Suprapubic skin (tissue), 4 donors: Measurements from ENCODE around the gene RERE.

Experiments used
- EP300 ChIP-seq: sonication (generic); formaldehyde crosslinking; IDR thresholded peaks from one replicate; pipeline ENCODE4 v1.6.1; 2017; ENCODE audit warnings: antibody characterized with exemption
- POLR2A ChIP-seq, 2 donors: fragments of 450-650 bp; IDR thresholded peaks; one replicate each; pipeline ENCODE4 v1.6.1; 2017; ENCODE audit warnings: antibody characterized with exemption in 2 of 2, mild to moderate bottlenecking in 2 of 2, moderate library complexity in 2 of 2
- POLR2AphosphoS5 ChIP-seq, 3 donors: sonication (generic); formaldehyde crosslinking; IDR thresholded peaks; one replicate each; pipeline ENCODE4 v1.6.1; 2017; ENCODE audit warnings: antibody characterized with exemption in 3 of 3
- TF ChIP-seq, protein P1 (sequence below), 2 donors: fragments of 200-600 bp in 1 of 2; fragments of 450-650 bp in 1 of 2; sonication (generic) in 1 of 2; IDR thresholded peaks; one replicate each; pipeline ENCODE4 v1.5.1; 2016 to 2019; ENCODE audit warnings: antibody characterized with exemption in 2 of 2, mild to moderate bottlenecking in 1 of 2, moderate library complexity in 1 of 2

GRCh38 chr1:8325771-8326170, 491.7 kb downstream of the RERE start:
- TF ChIP-seq, protein P1, sequence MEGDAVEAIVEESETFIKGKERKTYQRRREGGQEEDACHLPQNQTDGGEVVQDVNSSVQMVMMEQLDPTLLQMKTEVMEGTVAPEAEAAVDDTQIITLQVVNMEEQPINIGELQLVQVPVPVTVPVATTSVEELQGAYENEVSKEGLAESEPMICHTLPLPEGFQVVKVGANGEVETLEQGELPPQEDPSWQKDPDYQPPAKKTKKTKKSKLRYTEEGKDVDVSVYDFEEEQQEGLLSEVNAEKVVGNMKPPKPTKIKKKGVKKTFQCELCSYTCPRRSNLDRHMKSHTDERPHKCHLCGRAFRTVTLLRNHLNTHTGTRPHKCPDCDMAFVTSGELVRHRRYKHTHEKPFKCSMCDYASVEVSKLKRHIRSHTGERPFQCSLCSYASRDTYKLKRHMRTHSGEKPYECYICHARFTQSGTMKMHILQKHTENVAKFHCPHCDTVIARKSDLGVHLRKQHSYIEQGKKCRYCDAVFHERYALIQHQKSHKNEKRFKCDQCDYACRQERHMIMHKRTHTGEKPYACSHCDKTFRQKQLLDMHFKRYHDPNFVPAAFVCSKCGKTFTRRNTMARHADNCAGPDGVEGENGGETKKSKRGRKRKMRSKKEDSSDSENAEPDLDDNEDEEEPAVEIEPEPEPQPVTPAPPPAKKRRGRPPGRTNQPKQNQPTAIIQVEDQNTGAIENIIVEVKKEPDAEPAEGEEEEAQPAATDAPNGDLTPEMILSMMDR (IDR thresholded peaks at IDR 0.05): no peak
- TF ChIP-seq POLR2AphosphoS5 (IDR thresholded peaks at IDR 0.05) (no peak), POLR2A (IDR thresholded peaks at IDR 0.05) (no peak), EP300 (no peak)
